ENCODE measurements around the gene DNAH10. TPM values are rescaled to one million over a fixed set of nuclear protein-coding genes. Genes with fewer than 3 reads are reported as not detected.

The DNAH10 gene
- total and polyA plus RNA-seq, 2 of the 4 experiments (the other 2 are of a cell fraction), result 0.18 to 0.22 TPM

GRCh38 chr12:123854918-123855317 is 92.8 kb downstream of the DNAH10 start:
- H3K27me3 ChIP-seq (ENCODE audit: control insufficient read depth, insufficient read depth, low read length), result peaks cover 30% of the 10 kb centered on the region
- CTCF ChIA-PET, result no interaction called here
- DNase-seq (no peak), ATAC-seq (ENCODE audit: low read depth) (no peak)
- H3K4me2 ChIP-seq (ENCODE audit: low read depth, low read length), result no peak overlapping the region
- no peak overlapping the region for H2AK9ac ChIP-seq (replicated peaks; ENCODE audit: low read depth, low read length, poor library complexity)
- H2BK5ac ChIP-seq (ENCODE audit: low read depth, low read length, poor library complexity, severe bottlenecking), result no peak overlapping the region
- H4K20me1 ChIP-seq (ENCODE audit: insufficient read depth, low read length), result no peaks in the 10 kb centered on the region
- H3K9ac ChIP-seq (ENCODE audit: low read depth, low read length), result no peak overlapping the region
- POLR2A ChIA-PET (ENCODE audit: unreplicated experiment), result no interaction called here
- dilution Hi-C loops (cut with HindIII; ENCODE audit: low sequenced_read_pairs, unreplicated experiment) (no loop called here), intact Hi-C loops (cut with micrococcal nuclease) (no loop called here), in situ Hi-C loops (cut with MboI; ENCODE audit: low sequenced_read_pairs) (no loop called here)
- TF ChIP-seq CHD1 (IDR thresholded peaks at IDR 0.05; ENCODE audit: low read depth, low read length) (no peak), RAD21 (IDR thresholded peaks at IDR 0.05; ENCODE audit: low read length) (no peak), POLR2A (IDR thresholded peaks at IDR 0.05; ENCODE audit: low read depth, low read length) (no peak), CTCF (conservative IDR thresholded peaks at IDR 0.05; ENCODE audit: low read depth, low read length) (no peak), FOS (IDR thresholded peaks at IDR 0.05; ENCODE audit: low read depth, low read length) (no peak), BHLHE40 (IDR thresholded peaks at IDR 0.05; ENCODE audit: low read depth, low read length) (no peak), MXI1 (IDR thresholded peaks at IDR 0.05; ENCODE audit: borderline replicate concordance, low read depth, low read length) (no peak), MAZ (IDR thresholded peaks at IDR 0.05; ENCODE audit: borderline replicate concordance, low read depth, low read length) (no peak), RFX5 (IDR thresholded peaks at IDR 0.05; ENCODE audit: low read depth, low read length) (no peak), MAFK (IDR thresholded peaks at IDR 0.05; ENCODE audit: low read depth, low read length) (no peak), RCOR1 (IDR thresholded peaks at IDR 0.05; ENCODE audit: insufficient replicate concordance, low read length) (no peak), SMC3 (IDR thresholded peaks at IDR 0.05; ENCODE audit: low read depth, low read length) (no peak), NFE2L2 (IDR thresholded peaks at IDR 0.05; ENCODE audit: low read depth, low read length) (no peak), CEBPB (IDR thresholded peaks at IDR 0.05; ENCODE audit: low read depth, low read length) (no peak)
- TF ChIP-seq, protein P1, sequence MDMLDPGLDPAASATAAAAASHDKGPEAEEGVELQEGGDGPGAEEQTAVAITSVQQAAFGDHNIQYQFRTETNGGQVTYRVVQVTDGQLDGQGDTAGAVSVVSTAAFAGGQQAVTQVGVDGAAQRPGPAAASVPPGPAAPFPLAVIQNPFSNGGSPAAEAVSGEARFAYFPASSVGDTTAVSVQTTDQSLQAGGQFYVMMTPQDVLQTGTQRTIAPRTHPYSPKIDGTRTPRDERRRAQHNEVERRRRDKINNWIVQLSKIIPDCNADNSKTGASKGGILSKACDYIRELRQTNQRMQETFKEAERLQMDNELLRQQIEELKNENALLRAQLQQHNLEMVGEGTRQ (IDR thresholded peaks at IDR 0.05; ENCODE audit: low read depth, low read length), result no peak
- TF ChIP-seq, protein P2, sequence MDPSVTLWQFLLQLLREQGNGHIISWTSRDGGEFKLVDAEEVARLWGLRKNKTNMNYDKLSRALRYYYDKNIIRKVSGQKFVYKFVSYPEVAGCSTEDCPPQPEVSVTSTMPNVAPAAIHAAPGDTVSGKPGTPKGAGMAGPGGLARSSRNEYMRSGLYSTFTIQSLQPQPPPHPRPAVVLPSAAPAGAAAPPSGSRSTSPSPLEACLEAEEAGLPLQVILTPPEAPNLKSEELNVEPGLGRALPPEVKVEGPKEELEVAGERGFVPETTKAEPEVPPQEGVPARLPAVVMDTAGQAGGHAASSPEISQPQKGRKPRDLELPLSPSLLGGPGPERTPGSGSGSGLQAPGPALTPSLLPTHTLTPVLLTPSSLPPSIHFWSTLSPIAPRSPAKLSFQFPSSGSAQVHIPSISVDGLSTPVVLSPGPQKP (IDR thresholded peaks at IDR 0.05; ENCODE audit: borderline replicate concordance, low read depth, low read length), result no peak
- no peak overlapping the region for H2AFZ ChIP-seq (replicated peaks; ENCODE audit: low read length, poor library complexity)
- H3K4me1 ChIP-seq (ENCODE audit: control insufficient read depth, insufficient read depth, low read length), result no peaks in the 10 kb centered on the region
- H3K56ac ChIP-seq (ENCODE audit: extremely low read depth, insufficient read depth, low read length), result no peak overlapping the region
- H3K18ac ChIP-seq (ENCODE audit: low read depth, low read length), result no peak overlapping the region
- no peak overlapping the region for H2AK5ac ChIP-seq (ENCODE audit: low read depth, low read length)
- no peak overlapping the region for H4K5ac ChIP-seq (ENCODE audit: low read depth, low read length)
- H3K4ac ChIP-seq (ENCODE audit: low read depth, low read length), result no peak overlapping the region
- H4K8ac ChIP-seq (ENCODE audit: low read depth in 2 of 2, low read length in 2 of 2), result no peak overlapping the region
- no peak overlapping the region for H2BK15ac ChIP-seq (ENCODE audit: low read depth, low read length)
- no peaks in the 10 kb centered on the region for H3K79me1 ChIP-seq (ENCODE audit: low read depth in 1 of 2, low read length in 2 of 2)
- no CpG with 5 or more reads among the region's 6 CpGs for WGBS, 2 experiments (ENCODE audit: extremely low coverage in 2 of 2, insufficient read length in 1 of 2)
- no peaks in the 10 kb centered on the region for H3K9me3 ChIP-seq (ENCODE audit: control insufficient read depth, insufficient read depth, low read length)
- no peak overlapping the region for H2BK20ac ChIP-seq (ENCODE audit: low read depth, low read length)
- no TSS peak for BruUV-seq (replicated peaks)
- H3K36me3 ChIP-seq (ENCODE audit: control insufficient read depth, insufficient read depth, low read length), result no peaks in the 10 kb centered on the region
- no peak overlapping the region for H3K27ac ChIP-seq (ENCODE audit: insufficient read depth, low read length)
- no peak overlapping the region for H3K23ac ChIP-seq (ENCODE audit: low read depth, low read length)
- no peaks in the 10 kb centered on the region for H3K9me1 ChIP-seq (ENCODE audit: insufficient read depth, low read length)
- no peak overlapping the region for H2BK120ac ChIP-seq (ENCODE audit: low read depth, low read length)
- no peak overlapping the region for H4K91ac ChIP-seq (ENCODE audit: insufficient read depth, low read depth, low read length)
- no peak overlapping the region for H3K4me3 ChIP-seq (ENCODE audit: insufficient read depth, low read depth, low read length)
- no peak overlapping the region for H3K14ac ChIP-seq (replicated peaks; ENCODE audit: low read depth, low read length)
